HCT116 (cell line): ENCODE measurements around the gene AP1S1. TPM values are rescaled to one million over a fixed set of nuclear protein-coding genes. Genes with fewer than 3 reads are reported as not detected.

Source experiments
- ATAC-seq: fragments of 200-7000 bp; cut with Tn5 transposase; 2 replicates; pipeline ENCODE4 v1.9.1; 2020; ENCODE audit warnings: mild to moderate bottlenecking, moderate library complexity
- BruUV-seq: library from RNA; stranded (reverse); fragments of 400-500 nt; replicated peaks from 2 replicates; lab custom pipeline; 2021; lab: Mats Ljungman, UMichigan
- CTCF ChIA-PET: fragments of 300-600 bp; sonication (Branson Sonifier 250); formaldehyde crosslinking; loops from one replicate; lab custom pipeline; 2021; ENCODE audit warnings: antibody characterized with exemption; lab: Charles Lee
- POLR2A ChIA-PET: fragments of 300-600, 350-600 bp; sonication (Branson Sonifier 250); formaldehyde crosslinking; loops from one replicate; lab custom pipeline; 2021; ENCODE audit warnings: antibody characterized with exemption; lab: Charles Lee
- RAD21 ChIA-PET, 2 experiments: fragments of 300-600 bp; sonication (Branson Sonifier 250); formaldehyde crosslinking; loops; one replicate each; lab custom pipeline; 2023; ENCODE audit warnings: low total read pairs in 2 of 2; ENCODE audit not compliant: uncharacterized antibody in 2 of 2, unreplicated experiment in 2 of 2, low non-redundant PET in 1 of 2; lab: Charles Lee
- DNase-seq: peaks from one replicate; pipeline ENCODE4 v3.0.0-alpha.2; 2010; ENCODE audit warnings: low read depth, low spot score
- H2AFZ ChIP-seq: fragments of 200-600 bp; shearing (Covaris generic), sonication (generic); 2 replicates; pipeline ENCODE4 v1.6.1; 2017; ENCODE audit warnings: low read depth, mixed run types, mixed read lengths, antibody characterized with exemption, low read length; ENCODE audit not compliant: poor library complexity, severe bottlenecking
- H3K27ac ChIP-seq: 2 replicates; pipeline ENCODE4 v1.5.1; 2012; ENCODE audit warnings: low read depth, low read length
- H3K27me3 ChIP-seq: fragments of 200-600 bp; sonication (generic); 2 replicates; pipeline ENCODE4 v1.6.1; 2016; ENCODE audit warnings: mixed run types, low read length, mixed read lengths; ENCODE audit not compliant: insufficient read depth
- H3K36me3 ChIP-seq, 2 experiments: fragments of 200-500 bp in 1 of 2; fragments of 200-600 bp in 1 of 2; sonication (Bioruptor generic) in 1 of 2; sonication (generic) in 1 of 2; 2 replicates each; pipeline versions ENCODE4 v1.5.1 to v1.6.1; 2014 to 2016; ENCODE audit warnings: low read length in 2 of 2, inconsistent platforms in 1 of 2, mixed read lengths in 1 of 2, mixed run types in 1 of 2; ENCODE audit not compliant: insufficient read depth in 2 of 2, control insufficient read depth in 1 of 2
- H3K4me1 ChIP-seq, 2 experiments: fragments of 200-600 bp in 1 of 2; sonication (generic) in 1 of 2; 2 replicates each; pipeline versions ENCODE4 v1.5.1 to v1.6.1; 2012 to 2017; ENCODE audit warnings: low read length in 2 of 2, inconsistent platforms in 1 of 2, mild to moderate bottlenecking in 1 of 2, mixed read lengths in 1 of 2, mixed run types in 1 of 2, moderate library complexity in 1 of 2; ENCODE audit not compliant: insufficient read depth in 2 of 2, control insufficient read depth in 1 of 2
- H3K4me2 ChIP-seq: fragments of 200-600 bp; sonication (generic); 2 replicates; pipeline ENCODE4 v1.6.1; 2017; ENCODE audit warnings: mixed run types, low read length, mixed read lengths
- H3K4me3 ChIP-seq, 2 experiments: fragments of 200-600 bp in 1 of 2; sonication (generic) in 1 of 2; replicated peaks in 1 of 2; 2 replicates each; pipeline ENCODE4 v1.5.1; 2011 to 2016; ENCODE audit warnings: low read length in 2 of 2, control low read depth in 1 of 2, low read depth in 1 of 2, mild to moderate bottlenecking in 1 of 2, mixed read lengths in 1 of 2, mixed run types in 1 of 2
- H3K79me2 ChIP-seq: fragments of 200-600 bp; sonication (generic); 2 replicates; pipeline ENCODE4 v1.6.1; 2017; ENCODE audit warnings: mild to moderate bottlenecking, mixed run types, low read length, moderate library complexity, mixed read lengths; ENCODE audit not compliant: insufficient read depth
- H3K9ac ChIP-seq: fragments of 200-600 bp; sonication (generic); 2 replicates; pipeline ENCODE4 v1.6.1; 2016; ENCODE audit warnings: low read length, mixed read lengths
- H3K9me2 ChIP-seq: fragments of 200-600 bp; sonication (generic), shearing (Covaris generic); 2 replicates; pipeline ENCODE4 v1.6.1; 2017; ENCODE audit warnings: mixed run types, mild to moderate bottlenecking, moderate library complexity; ENCODE audit not compliant: insufficient read depth
- H3K9me3 ChIP-seq, 2 experiments: fragments of 200-500 bp in 1 of 2; fragments of 200-600 bp in 1 of 2; sonication (Bioruptor generic) in 1 of 2; sonication (generic) in 1 of 2; 2 replicates each; pipeline ENCODE4 v1.6.1; 2014 to 2017; ENCODE audit warnings: low read length in 2 of 2, mixed read lengths in 2 of 2, inconsistent platforms in 1 of 2, low read depth in 1 of 2, mild to moderate bottlenecking in 1 of 2, mixed run types in 1 of 2, moderate library complexity in 1 of 2; ENCODE audit not compliant: control insufficient read depth in 1 of 2, insufficient read depth in 1 of 2
- H4K20me1 ChIP-seq: fragments of 200-600 bp; sonication (generic), shearing (Covaris generic); 2 replicates; pipeline ENCODE4 v1.6.1; 2017; ENCODE audit warnings: mixed run types, mild to moderate bottlenecking, moderate library complexity; ENCODE audit not compliant: insufficient read depth
- EZH2phosphoT487 ChIP-seq: fragments of 200-600 bp; IDR thresholded peaks from 2 replicates; pipeline ENCODE4 v1.6.1; 2018; ENCODE audit warnings: antibody characterized with exemption, borderline replicate concordance
- POLR2AphosphoS5 ChIP-seq: IDR thresholded peaks from 2 replicates; pipeline ENCODE4 v1.6.1; 2011; ENCODE audit warnings: mild to moderate bottlenecking, low read depth, low read length, moderate library complexity
- RAD21 ChIP-seq: IDR thresholded peaks from 2 replicates; pipeline ENCODE4 v1.6.1; 2012; ENCODE audit warnings: low read depth, mild to moderate bottlenecking
- SP1 ChIP-seq: IDR thresholded peaks from 2 replicates; pipeline ENCODE4 v1.6.1; 2012; ENCODE audit warnings: low read depth
- SRF ChIP-seq: IDR thresholded peaks from 2 replicates; pipeline ENCODE4 v1.6.1; 2012; ENCODE audit warnings: low read depth
- intact Hi-C: fragments of 100-400 bp; cut with micrococcal nuclease; formaldehyde crosslinking; loops from 2 replicates; pipeline ENCODE4 v1.10.0; 2022
- total RNA-seq: library from RNA; stranded (reverse); gene quantifications from one replicate; pipeline ENCODE4 v1.2.1, GENCODE V29; 2021; ENCODE audit not compliant: unreplicated experiment
- TF ChIP-seq, protein P1 (sequence below): IDR thresholded peaks from 2 replicates; pipeline ENCODE4 v1.6.1; 2012
- TF ChIP-seq, protein P2 (sequence below), 3 experiments: fragments of 200-600 bp in 1 of 3; sonication (generic) in 1 of 3; IDR thresholded peaks in 2 of 3; conservative IDR thresholded peaks in 1 of 3; 2 replicates each; pipeline ENCODE4 v1.5.1; 2012 to 2017; ENCODE audit warnings: low read depth in 2 of 3, low read length in 2 of 3, antibody characterized with exemption in 1 of 3, borderline replicate concordance in 1 of 3, control low read depth in 1 of 3, mild to moderate bottlenecking in 1 of 3, mixed read lengths in 1 of 3, mixed run types in 1 of 3, moderate library complexity in 1 of 3; ENCODE audit not compliant: insufficient read depth in 1 of 3

Gene AP1S1
- total RNA-seq, 1 experiment from 2014 or later = 130 TPM

- Histone ChIP-seq H3K9ac (no peak overlapping the region), H3K27me3 (no peaks in the 10 kb centered on the region), H4K20me1 (no peaks in the 10 kb centered on the region), H3K79me2 (no peaks in the 10 kb centered on the region), H3K9me3 (no peaks in the 10 kb centered on the region), H3K4me1 (peaks cover 42 to 71% of the 10 kb centered on the region in 2 experiments), H3K4me2 (no peak overlapping the region), H3K9me2 (no peaks in the 10 kb centered on the region), H3K27ac (no peak overlapping the region), H3K36me3 (no peaks in the 10 kb centered on the region), H2AFZ (no peak overlapping the region), H3K4me3 (no peak overlapping the region)
- TF ChIP-seq, protein P1, sequence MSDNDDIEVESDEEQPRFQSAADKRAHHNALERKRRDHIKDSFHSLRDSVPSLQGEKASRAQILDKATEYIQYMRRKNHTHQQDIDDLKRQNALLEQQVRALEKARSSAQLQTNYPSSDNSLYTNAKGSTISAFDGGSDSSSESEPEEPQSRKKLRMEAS = no peak
- no peak for TF ChIP-seq RAD21
- TF ChIP-seq SRF = no peak
- TF ChIP-seq POLR2AphosphoS5 = no peak
- TF ChIP-seq, protein P2, sequence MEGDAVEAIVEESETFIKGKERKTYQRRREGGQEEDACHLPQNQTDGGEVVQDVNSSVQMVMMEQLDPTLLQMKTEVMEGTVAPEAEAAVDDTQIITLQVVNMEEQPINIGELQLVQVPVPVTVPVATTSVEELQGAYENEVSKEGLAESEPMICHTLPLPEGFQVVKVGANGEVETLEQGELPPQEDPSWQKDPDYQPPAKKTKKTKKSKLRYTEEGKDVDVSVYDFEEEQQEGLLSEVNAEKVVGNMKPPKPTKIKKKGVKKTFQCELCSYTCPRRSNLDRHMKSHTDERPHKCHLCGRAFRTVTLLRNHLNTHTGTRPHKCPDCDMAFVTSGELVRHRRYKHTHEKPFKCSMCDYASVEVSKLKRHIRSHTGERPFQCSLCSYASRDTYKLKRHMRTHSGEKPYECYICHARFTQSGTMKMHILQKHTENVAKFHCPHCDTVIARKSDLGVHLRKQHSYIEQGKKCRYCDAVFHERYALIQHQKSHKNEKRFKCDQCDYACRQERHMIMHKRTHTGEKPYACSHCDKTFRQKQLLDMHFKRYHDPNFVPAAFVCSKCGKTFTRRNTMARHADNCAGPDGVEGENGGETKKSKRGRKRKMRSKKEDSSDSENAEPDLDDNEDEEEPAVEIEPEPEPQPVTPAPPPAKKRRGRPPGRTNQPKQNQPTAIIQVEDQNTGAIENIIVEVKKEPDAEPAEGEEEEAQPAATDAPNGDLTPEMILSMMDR (IDR thresholded peaks at IDR 0.05 in 2 of 3, conservative IDR thresholded peaks at IDR 0.05 in 1 of 3; ENCODE audit: borderline replicate concordance in 1 of 3, insufficient read depth in 1 of 3, low read depth in 2 of 3, low read length in 2 of 3) = no peak
- no peak for TF ChIP-seq SP1
- no peak for TF ChIP-seq EZH2phosphoT487
- ATAC-seq = no peak
- ChIA-PET RAD21 (no interaction called here), POLR2A (interaction anchor here (1.1 kb wide), 1 partner anchor 9 kb away, joined by 3 read pairs; no protein-coding TSS in a partner anchor), CTCF (interaction anchor here (1.0 to 1.6 kb wide), 3 partner anchors 21 to 111 kb away, joined by 3 to 12 read pairs (median 4); no protein-coding TSS in a partner anchor)
- no peak for DNase-seq
- intact Hi-C loops = no loop called here
- BruUV-seq = no TSS peak
Observed at GRCh38 chr7:101171442-101171837, 17.2 kb downstream of the AP1S1 start.
